ENCODE results near the gene CEACAM20.

DNA sequence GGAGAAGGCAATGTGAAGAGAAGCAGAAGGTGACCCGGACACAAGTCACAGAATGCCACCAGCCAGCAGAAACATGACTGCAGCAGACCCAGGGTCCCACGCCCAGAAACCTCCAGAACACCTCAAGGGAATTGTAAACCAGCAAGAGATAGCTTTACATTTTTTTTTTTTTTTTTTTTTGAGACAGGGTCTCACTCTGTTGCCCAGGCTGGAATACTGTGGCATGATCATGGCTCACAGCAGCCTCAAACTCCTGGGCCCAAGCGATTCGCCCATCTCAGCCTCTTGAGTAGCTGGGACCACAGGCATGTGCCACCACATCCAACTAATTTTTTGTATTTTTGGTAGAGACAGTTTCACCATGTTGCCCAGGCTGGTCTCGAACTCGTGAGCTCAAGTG is 10.5 kb upstream of the CEACAM20 start:
- no peak for TF ChIP-seq FOXK2 (IDR thresholded peaks at IDR 0.05)
- no peak for TF ChIP-seq BHLHE40 (IDR thresholded peaks at IDR 0.05; ENCODE audit: borderline replicate concordance)
